Measurements from ENCODE around the gene KCNH6.

DNA sequence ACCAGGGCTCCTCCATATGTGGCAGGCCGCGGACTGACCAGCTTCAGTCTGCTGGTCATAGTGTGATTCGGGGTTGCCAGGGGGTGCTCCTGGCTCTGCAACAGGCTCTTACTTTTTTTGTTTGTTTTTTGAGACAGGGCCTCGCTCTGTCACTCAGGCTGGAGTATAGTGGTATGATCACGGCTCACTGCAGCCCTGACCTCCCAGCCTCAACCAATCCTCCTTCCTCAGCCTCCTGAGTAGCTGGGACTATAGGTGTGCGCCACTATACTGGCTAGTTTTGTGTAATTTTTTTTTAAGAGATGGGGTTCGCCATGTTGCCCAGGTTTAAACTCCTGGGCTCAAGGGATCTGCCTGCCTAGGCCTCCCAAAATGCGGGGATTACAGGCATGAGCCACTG is 11.8 kb upstream of the KCNH6 start:
- no peak for TF ChIP-seq POLR2A (IDR thresholded peaks at IDR 0.05)
- TF ChIP-seq, protein P1, sequence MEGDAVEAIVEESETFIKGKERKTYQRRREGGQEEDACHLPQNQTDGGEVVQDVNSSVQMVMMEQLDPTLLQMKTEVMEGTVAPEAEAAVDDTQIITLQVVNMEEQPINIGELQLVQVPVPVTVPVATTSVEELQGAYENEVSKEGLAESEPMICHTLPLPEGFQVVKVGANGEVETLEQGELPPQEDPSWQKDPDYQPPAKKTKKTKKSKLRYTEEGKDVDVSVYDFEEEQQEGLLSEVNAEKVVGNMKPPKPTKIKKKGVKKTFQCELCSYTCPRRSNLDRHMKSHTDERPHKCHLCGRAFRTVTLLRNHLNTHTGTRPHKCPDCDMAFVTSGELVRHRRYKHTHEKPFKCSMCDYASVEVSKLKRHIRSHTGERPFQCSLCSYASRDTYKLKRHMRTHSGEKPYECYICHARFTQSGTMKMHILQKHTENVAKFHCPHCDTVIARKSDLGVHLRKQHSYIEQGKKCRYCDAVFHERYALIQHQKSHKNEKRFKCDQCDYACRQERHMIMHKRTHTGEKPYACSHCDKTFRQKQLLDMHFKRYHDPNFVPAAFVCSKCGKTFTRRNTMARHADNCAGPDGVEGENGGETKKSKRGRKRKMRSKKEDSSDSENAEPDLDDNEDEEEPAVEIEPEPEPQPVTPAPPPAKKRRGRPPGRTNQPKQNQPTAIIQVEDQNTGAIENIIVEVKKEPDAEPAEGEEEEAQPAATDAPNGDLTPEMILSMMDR (IDR thresholded peaks at IDR 0.05): no peak
